ENCODE data around the gene C5.

- no peak for TF ChIP-seq CTCF (IDR thresholded peaks at IDR 0.05)
- TF ChIP-seq POLR2AphosphoS5 (IDR thresholded peaks at IDR 0.05), result no peak
- TF ChIP-seq POLR2A (IDR thresholded peaks at IDR 0.05), result no peak
Measured at GRCh38 chr9:120944948-120945347, 105.1 kb downstream of the C5 start.

Measured in upper lobe of left lung (tissue), 4 donors.